ENCODE measurements around the gene NAE1. TPM values are rescaled to one million over a fixed set of nuclear protein-coding genes. Genes with fewer than 3 reads are reported as not detected.

Gene NAE1
- total RNA-seq, 1 experiment from 2014 or later = 123 TPM

GRCh38 chr16:66790130-66790733 lies 40.5 kb downstream of the NAE1 start (continued):
- no peak for TF ChIP-seq CBX3 (IDR thresholded peaks at IDR 0.05; ENCODE audit: low read depth)
- TF ChIP-seq ZBTB33 (IDR thresholded peaks at IDR 0.05; ENCODE audit: extremely low read depth, insufficient replicate concordance, low read length) = no peak
- no peak for TF ChIP-seq SP1 (IDR thresholded peaks at IDR 0.05; ENCODE audit: low read depth)

GRCh38 chr16:66787427-66787826 lies 43.3 kb downstream of the NAE1 start:
- CTCF ChIA-PET = interaction anchor here (1.5 kb wide), 1 partner anchor 43 kb away, joined by 4 read pairs; the partner anchor contains the start of gene NAE1
- no peaks in the 10 kb centered on the region for H3K9me2 ChIP-seq (ENCODE audit: insufficient read depth)
- H3K27me3 ChIP-seq (ENCODE audit: insufficient read depth, low read length) = no peaks in the 10 kb centered on the region
- no peaks in the 10 kb centered on the region for H3K4me1 ChIP-seq (ENCODE audit: control insufficient read depth in 1 of 2, insufficient read depth in 2 of 2, low read length in 2 of 2)
- DNase-seq (ENCODE audit: low read depth, low spot score) (no peak), ATAC-seq (no peak)
- H4K20me1 ChIP-seq (ENCODE audit: insufficient read depth) = no peaks in the 10 kb centered on the region
- no peak overlapping the region for H3K4me3 ChIP-seq (replicated peaks in 1 of 2; ENCODE audit: low read depth in 1 of 2, low read length in 2 of 2)
- no peaks in the 10 kb centered on the region for H3K36me3 ChIP-seq (ENCODE audit: control insufficient read depth in 1 of 2, insufficient read depth in 2 of 2, low read length in 2 of 2)
- H3K4me2 ChIP-seq (ENCODE audit: low read length) = no peak overlapping the region
- no TSS peak for BruUV-seq (replicated peaks)
- no peak overlapping the region for H3K9ac ChIP-seq (ENCODE audit: low read length)
- RAD21 ChIA-PET (ENCODE audit: low non-redundant PET in 1 of 2, low total read pairs in 2 of 2, uncharacterized antibody in 2 of 2, unreplicated experiment in 2 of 2) = no interaction called here
- H3K79me2 ChIP-seq (ENCODE audit: insufficient read depth, low read length) = no peaks in the 10 kb centered on the region
- H3K9me3 ChIP-seq (ENCODE audit: control insufficient read depth in 1 of 2, insufficient read depth in 1 of 2, low read depth in 1 of 2, low read length in 2 of 2) = no peaks in the 10 kb centered on the region
- H3K27ac ChIP-seq (ENCODE audit: low read depth, low read length) = no peak overlapping the region
- H2AFZ ChIP-seq (ENCODE audit: low read depth, low read length, poor library complexity, severe bottlenecking) = no peak overlapping the region
- POLR2A ChIA-PET = no interaction called here
- intact Hi-C loops (cut with micrococcal nuclease) = no loop called here
- TF ChIP-seq EZH2phosphoT487 (IDR thresholded peaks at IDR 0.05; ENCODE audit: borderline replicate concordance) (no peak), POLR2A (IDR thresholded peaks at IDR 0.05; ENCODE audit: borderline replicate concordance, extremely low read depth, insufficient read depth, insufficient read length) (no peak), ZFX (IDR thresholded peaks at IDR 0.05) (no peak), FOSL1 (IDR thresholded peaks at IDR 0.05; ENCODE audit: low read depth) (no peak), ZNF274 (IDR thresholded peaks at IDR 0.05; ENCODE audit: low read depth, low read length) (no peak), SP1 (IDR thresholded peaks at IDR 0.05; ENCODE audit: low read depth) (no peak), ZBTB33 (IDR thresholded peaks at IDR 0.05; ENCODE audit: extremely low read depth, insufficient replicate concordance, low read length) (no peak), JUND (IDR thresholded peaks at IDR 0.05) (no peak), CBX3 (IDR thresholded peaks at IDR 0.05; ENCODE audit: low read depth) (no peak), ELF1 (IDR thresholded peaks at IDR 0.05; ENCODE audit: borderline replicate concordance, low read depth) (no peak), SIN3A (IDR thresholded peaks at IDR 0.05; ENCODE audit: low read depth) (no peak), REST (IDR thresholded peaks at IDR 0.05; ENCODE audit: low read depth) (no peak), YY1 (IDR thresholded peaks at IDR 0.05; ENCODE audit: extremely low read depth, insufficient replicate concordance, low read depth, low read length) (no peak)
- TF ChIP-seq, protein P1, sequence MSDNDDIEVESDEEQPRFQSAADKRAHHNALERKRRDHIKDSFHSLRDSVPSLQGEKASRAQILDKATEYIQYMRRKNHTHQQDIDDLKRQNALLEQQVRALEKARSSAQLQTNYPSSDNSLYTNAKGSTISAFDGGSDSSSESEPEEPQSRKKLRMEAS (IDR thresholded peaks at IDR 0.05) = no peak
